NCI-H526 (cell line): ENCODE data around the gene AKT3.

Source experiments
- DNase-seq, 2 experiments: peaks; one replicate each; lab custom pipeline; 2025; lab: John Stamatoyannopoulos, UW

AKT3 gene

GRCh38 chr1:243731301-243731891 is 118.6 kb downstream of the AKT3 start:
- DNase-seq, result no peak

- no peak for DNase-seq
Measured at GRCh38 chr1:243730487-243731150, 119.4 kb downstream of the AKT3 start.

- no peak for DNase-seq
Measured at GRCh38 chr1:243729956-243730355, 120.1 kb downstream of the AKT3 start.

- DNase-seq, result no peak
Measured at GRCh38 chr1:243727503-243728203, 122.4 kb downstream of the AKT3 start.

- no peak for DNase-seq
Measured at GRCh38 chr1:243726806-243727502, 123.1 kb downstream of the AKT3 start.

- DNase-seq, result no peak
Measured at GRCh38 chr1:243725846-243726245, 124.2 kb downstream of the AKT3 start.

GRCh38 chr1:243725075-243725474 is 125.0 kb downstream of the AKT3 start:
- no peak for DNase-seq

GRCh38 chr1:243723458-243724043 is 126.5 kb downstream of the AKT3 start:
- no peak for DNase-seq

- DNase-seq, result no peak
Measured at GRCh38 chr1:243723050-243723449, 127.0 kb downstream of the AKT3 start.

- no peak for DNase-seq
Measured at GRCh38 chr1:243719476-243719875, 130.6 kb downstream of the AKT3 start.

GRCh38 chr1:243718893-243719292 is 131.2 kb downstream of the AKT3 start:
- peak in 1 of 2 experiments; percentile 9 for DNase-seq

GRCh38 chr1:243718022-243718421 is 132.0 kb downstream of the AKT3 start:
- no peak for DNase-seq

- no peak for DNase-seq
Measured at GRCh38 chr1:243716906-243717305, 133.1 kb downstream of the AKT3 start.

- no peak for DNase-seq
Measured at GRCh38 chr1:243715285-243715684, 134.8 kb downstream of the AKT3 start.

- peak; percentile 88 to 94 for DNase-seq
Measured at GRCh38 chr1:243713470-243714186, 136.4 kb downstream of the AKT3 start.

- DNase-seq, result peak; percentile 56 to 77
Measured at GRCh38 chr1:243712941-243713340, 137.1 kb downstream of the AKT3 start.

- DNase-seq, result no peak
Measured at GRCh38 chr1:243712242-243712641, 137.8 kb downstream of the AKT3 start.

- no peak for DNase-seq
Measured at GRCh38 chr1:243710467-243710866, 139.6 kb downstream of the AKT3 start.

GRCh38 chr1:243708210-243708609 is 141.8 kb downstream of the AKT3 start:
- peak in 1 of 2 experiments; percentile 20 for DNase-seq

GRCh38 chr1:243706563-243706962 is 143.5 kb downstream of the AKT3 start:
- no peak for DNase-seq

GRCh38 chr1:243705585-243705984 is 144.5 kb downstream of the AKT3 start:
- no peak for DNase-seq

GRCh38 chr1:243701872-243702271 is 148.2 kb downstream of the AKT3 start:
- DNase-seq, result no peak
